ENCODE data around the gene CDH13.
"Not testable (repeated sequence)": the region's sequence is repeated elsewhere in the genome, so short reads cannot be mapped to it uniquely, and the experiment has no call there.

Gene CDH13

DNA sequence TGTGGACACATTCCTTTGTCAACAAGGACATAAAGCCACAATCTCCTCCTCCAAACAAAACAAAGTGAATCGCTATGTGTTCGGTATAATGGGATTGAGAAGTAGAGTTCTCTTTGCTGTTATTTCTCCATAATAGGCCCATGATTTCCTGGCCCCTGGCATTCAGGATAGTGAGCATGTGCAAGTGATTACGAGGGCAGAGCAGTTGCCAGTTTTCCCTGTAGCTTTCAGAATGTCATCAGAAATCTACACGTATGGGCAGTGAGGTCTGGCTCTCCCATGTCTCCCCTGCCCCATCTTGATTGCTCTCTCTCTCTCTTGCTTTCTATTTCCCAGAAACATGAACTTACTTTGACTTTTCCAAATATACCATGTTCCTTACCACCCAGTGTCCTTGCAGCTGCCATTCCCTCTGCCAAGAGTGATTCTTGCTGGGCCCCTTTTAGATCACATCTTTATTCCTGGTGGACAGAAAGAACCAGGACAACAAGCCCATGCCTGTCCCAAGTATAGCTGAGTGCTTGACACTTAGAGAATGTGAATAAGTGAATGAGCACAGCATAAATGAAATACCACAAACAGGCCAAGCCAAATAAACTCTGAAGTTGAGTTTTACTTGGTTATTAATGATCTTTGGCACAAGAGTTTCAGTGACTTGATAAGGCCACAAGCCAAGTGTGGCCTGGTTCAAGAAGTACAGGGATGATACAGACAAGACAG, 273.1 kb downstream of the CDH13 start:
- DNase-seq = no peak

- no peak for DNase-seq
These were observed 273.8 kb downstream of the CDH13 start for GRCh38 chr16:82900559-82900958.

GRCh38 chr16:82911925-82912324, 285.2 kb downstream of the CDH13 start:
- no peak for DNase-seq

- DNase-seq = no peak
These were observed 288.5 kb downstream of the CDH13 start for GRCh38 chr16:82915139-82915824.

DNA sequence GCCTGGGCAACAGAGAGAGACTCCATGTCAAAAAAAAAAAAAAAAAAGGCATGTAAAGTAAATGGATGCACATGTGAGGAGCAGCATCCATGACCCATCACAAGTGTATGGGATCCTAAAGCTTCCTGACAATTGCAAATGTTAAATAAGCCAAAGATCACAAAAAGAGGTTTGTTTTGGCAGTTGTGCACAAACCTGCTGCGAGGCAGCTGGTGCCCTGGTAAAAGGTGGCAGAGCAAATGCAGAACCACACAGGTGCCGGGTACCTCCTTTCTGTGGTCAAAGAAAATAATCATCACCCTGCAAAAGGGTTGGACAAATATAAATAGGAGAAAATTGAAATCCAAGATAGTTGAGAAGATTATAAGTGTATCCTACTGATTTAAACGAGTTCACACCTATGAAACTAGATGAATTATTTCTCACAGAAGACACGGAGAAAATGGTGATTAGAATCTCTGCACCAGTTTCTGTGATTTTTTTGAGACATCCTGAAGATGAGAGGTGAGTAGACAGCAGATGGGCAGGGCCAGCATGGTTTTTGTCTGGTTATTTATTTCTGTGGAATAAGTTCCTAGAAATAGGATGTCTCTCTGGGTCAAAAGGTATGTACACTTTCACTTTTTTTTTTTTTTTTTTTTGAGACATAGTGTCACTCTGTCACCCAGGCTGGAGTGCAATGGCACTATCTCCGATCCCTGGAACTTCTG, 291.3 kb downstream of the CDH13 start:
- DNase-seq = no peak

DNA sequence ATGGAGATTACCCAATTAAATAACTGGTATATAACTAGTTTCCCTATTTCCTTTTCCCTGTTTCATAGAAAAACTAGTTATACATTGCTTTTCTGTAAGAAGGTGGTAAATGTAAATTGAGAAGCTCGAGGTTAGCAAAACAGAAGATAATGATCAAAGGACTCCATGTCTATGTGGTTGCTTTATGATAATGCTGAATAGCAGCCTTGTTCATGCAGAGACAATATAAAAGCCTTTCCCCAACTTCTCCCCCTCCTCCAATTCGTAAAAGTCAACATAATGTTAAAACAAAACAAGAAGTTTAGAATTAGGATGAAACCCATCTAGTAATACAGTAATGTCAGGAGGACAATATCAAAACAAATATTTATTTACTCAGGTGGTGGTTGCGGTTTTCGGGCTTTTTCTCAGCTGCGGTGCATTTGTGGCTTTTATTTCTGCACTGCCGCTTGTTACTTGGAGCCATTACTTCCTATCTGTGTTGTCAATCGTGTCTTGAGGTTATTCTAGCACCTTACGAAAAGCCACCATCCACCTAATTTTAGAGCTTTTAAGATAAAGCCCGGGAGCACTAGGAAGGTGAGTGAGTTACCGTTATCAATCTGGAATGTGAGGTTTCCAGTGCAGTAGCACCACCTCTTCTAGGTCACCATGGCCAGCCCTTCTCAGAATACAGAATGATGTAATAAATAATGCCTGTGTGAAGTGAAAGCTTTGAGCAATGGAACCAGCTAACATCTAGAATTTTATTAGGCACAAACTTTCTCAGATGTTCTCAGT, 297.5 kb downstream of the CDH13 start:
- peak; percentile 41 for DNase-seq

GRCh38 chr16:82926500-82926899, 299.7 kb downstream of the CDH13 start:
- DNase-seq = no peak

DNA sequence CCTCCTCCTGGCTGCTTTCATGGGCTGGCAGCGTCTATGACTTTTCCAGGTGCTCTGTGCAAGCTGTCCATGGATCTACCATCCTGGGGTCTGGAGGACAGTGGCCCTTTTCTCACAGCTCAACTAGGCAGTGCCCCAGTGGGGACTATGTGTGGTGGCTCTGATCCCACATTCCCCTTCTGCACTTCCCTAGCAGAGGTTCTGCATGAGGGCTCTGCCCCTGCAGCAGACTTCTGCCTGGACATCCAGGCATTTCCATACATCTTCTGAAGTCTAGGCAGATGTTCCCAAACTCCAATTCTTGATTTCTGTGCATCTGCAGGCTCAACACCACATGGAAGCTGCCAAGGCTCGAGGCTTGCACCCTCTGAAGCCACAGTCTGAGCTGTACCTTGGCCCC, 307.2 kb downstream of the CDH13 start:
- not testable (repeated sequence) for DNase-seq

GRCh38 chr16:82935766-82936165, 309.0 kb downstream of the CDH13 start:
- DNase-seq = no peak

GRCh38 chr16:82936941-82937551, 310.3 kb downstream of the CDH13 start:
- peak; percentile 18 for DNase-seq

DNA sequence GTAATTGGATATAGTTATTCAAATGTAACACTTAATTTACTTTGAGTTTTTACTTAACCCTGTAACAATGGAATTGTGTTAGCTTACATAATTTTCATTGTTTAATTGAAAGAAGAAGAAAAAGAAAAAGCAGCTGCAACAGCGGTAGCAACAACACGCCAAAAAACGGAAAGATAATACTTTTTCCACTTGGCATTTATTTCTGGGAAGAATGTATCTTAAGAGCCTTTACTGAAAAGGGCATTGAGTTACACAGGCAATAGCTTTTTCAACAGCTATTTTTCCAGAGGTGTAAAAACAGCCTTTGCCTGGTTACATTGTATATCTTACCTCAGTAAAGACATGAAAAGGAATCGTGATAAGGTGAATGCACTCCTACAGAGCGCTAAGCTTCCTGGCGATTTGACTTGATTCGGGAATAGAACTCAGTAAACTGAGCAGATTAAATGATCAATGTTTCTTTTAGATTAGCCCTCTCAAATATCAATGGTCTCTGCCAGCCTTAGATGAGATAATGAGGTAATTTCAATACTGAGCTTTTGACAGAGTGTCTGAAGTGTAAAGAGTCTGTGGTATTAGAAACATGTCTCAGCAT, 311.3 kb downstream of the CDH13 start:
- no peak for DNase-seq

DNA sequence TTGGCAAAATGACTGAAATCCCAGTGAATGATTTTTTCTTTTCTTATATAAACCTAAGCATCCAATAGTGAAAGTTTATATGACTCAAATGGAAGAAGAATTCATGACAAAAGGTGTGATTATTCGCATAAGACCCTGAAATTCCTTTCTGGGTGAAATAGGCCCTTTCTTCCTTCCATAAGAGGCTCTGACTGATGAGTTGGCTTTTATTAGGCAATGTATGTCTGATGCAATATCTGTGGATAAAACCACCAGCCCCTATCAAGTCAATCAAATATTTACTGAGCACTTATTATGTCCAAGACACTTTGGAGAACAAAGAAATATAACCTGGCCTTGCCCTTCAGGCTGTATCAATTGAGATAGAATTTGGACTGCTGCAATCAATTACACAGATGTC, 316.6 kb downstream of the CDH13 start:
- DNase-seq = no peak

DNA sequence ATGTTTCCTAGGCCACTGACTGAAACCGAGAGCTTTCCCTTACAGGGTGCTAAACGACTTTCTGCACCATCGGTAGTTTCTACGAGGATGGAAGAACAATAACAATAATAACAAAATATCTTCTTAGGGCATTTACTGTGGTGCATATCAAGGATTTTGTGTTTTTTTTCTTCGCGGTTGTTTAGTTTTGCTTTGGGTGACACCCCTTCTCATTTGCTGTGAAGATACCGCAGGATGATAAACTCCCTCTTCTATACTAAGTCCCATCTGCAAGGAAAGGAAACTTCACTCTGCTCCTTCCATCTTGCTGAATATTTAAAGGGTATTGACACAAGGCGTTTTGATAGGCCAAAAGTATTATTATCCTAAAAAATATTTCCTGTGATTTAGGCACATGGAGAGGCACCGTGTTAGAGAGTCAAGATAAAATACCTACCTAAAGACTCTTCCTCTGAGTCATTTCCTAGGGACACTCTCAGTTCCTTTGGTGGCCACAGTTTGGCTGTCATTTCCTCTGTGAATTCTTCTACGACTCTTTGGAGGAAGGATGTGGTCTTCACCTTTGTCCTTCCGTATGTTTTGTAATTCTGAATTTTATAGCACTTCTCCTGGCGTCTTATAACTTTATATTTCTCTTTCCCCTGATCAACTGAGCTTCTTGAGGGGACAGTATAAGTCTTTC, 318.8 kb downstream of the CDH13 start:
- DNase-seq = peak; percentile 40

DNA sequence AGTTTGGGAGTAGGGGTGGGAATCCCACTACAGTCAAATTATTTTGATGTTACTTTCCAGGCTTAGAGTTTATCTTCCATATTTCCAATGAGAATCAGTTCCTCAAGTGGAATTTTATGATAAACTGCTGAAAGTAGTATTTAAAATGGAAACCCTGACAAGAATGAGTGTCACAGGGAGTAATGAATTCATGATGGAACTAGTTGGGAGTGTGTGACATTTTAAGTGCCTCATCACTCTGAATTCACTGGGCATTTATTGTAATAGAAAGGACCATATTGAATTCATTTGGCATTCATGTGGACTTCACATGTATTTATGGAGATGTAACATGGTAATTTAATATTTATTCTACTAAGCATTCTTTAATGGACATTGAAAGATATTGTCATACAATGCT, 320.9 kb downstream of the CDH13 start:
- DNase-seq = no peak

DNA sequence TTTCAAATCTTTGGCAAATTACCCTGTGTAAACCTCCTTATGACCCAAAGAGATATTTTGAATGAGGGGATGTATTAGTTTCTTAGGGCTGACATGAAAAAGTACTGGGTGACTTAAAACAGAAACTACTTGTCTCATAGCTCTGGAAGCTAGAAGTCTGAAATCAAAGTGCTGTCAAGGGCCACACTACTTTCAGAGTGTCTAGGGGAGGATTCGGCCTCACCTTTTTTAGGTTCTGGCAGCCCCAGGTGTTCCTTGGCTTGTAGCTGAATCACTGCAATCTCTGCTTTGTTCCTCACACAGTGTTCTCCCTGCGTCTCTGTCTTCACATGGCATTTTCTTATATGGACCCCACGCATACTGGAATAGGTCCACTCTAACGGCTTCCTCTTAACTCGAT, 322.2 kb downstream of the CDH13 start:
- DNase-seq = no peak

GRCh38 chr16:82953517-82953916, 326.7 kb downstream of the CDH13 start:
- no peak for DNase-seq

DNA sequence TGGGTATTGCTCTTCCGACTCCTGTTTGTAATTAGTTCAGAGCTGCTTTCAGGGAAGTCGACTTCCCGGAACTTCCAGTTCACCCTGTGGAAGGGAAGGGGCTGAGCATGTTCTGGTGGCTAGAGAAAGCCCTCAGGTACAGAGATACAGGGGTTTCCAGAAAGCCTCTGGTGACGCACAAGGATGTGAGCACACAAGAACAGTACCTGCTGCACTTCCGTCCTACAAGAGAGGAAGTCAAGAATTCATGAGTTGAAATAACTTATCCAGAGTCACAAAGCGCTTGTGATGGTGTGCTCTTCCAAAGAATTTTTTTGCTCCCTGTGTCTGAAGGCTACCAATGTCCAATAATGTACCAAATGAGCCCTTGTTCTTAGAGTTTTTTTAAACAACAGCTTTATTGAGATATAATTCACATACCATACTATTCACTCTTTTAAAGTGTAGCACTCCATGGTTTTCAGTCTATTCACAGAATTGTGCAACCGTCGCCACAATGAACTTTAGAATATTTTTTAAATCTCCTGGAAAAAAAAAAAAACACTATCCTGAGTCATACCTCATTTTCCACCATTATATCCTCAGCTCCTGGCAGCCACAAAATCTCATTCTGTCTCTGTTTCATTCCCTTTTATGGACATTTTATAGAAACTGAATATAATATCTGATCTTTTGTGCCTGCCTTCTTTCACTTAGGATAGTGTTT, 327.6 kb downstream of the CDH13 start:
- no peak for DNase-seq

GRCh38 chr16:82955741-82956348, 329.1 kb downstream of the CDH13 start:
- no peak for DNase-seq

- no peak for DNase-seq
These were observed 330.4 kb downstream of the CDH13 start for GRCh38 chr16:82957212-82957611.

- no peak for DNase-seq
These were observed 334.1 kb downstream of the CDH13 start for GRCh38 chr16:82960918-82961317.

DNA sequence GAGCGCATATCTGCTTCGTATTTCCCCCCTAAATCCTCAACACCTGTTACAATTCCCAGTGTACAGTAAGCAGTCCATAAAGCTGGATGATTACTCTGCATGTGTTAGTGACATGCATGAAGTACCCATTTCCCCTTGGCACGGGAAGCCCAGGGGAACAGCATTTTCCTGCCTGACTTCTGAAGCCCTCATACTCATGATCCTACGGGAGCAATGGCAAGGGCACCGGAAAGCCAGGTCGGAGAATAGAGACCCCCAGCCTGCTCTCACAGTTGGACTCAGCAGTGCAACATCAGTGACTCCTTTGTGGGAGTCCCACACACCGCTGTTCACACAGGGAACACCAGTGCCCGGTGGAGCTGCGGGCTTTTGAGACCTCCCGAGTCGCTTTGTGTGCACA, 336.9 kb downstream of the CDH13 start:
- no peak for DNase-seq
